ENCODE data around the gene OR10H5.
"Not testable (repeated sequence)": the region's sequence is repeated elsewhere in the genome, so short reads cannot be mapped to it uniquely, and the experiment has no call there.

Gene OR10H5

DNA sequence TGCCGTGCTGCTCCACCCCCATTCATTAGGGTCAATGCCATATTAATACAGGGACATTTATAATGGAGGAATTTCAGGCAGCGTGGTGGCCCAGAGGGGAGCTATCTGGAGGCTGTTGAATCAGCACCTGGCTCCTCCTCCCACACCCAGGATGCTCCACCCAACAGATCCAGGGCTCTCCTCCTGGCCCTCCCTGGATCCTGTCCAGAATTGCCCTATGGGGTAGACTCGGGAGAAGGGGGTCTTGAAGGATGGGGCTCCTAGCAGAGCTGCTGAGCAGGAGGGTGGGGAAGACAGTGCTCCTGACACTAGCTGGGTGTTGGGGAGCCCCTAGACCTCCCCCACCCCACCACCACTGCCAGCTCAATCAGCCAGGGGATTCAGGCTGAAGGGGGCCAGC lies 5.2 kb upstream of the OR10H5 start:
- H3K36me3 ChIP-seq (ENCODE audit: insufficient read depth, insufficient read length, low read length): no peaks in the 10 kb centered on the region
- DNase-seq (ENCODE audit: low read depth, low spot score): no peak
- H3K4me3 ChIP-seq (ENCODE audit: insufficient read length, low read depth): no peak overlapping the region
- peaks cover 11% of the 10 kb centered on the region for H3K4me1 ChIP-seq (ENCODE audit: insufficient read depth, insufficient read length)
- H3K9me3 ChIP-seq (ENCODE audit: insufficient read depth, low read length): no peaks in the 10 kb centered on the region
- H3K9ac ChIP-seq (ENCODE audit: insufficient read length, low read depth): no peak overlapping the region
- peaks cover 3% of the 10 kb centered on the region for H3K27me3 ChIP-seq (ENCODE audit: insufficient read depth, insufficient read length)
- TF ChIP-seq SUZ12 (IDR thresholded peaks at IDR 0.05; ENCODE audit: extremely low read depth, insufficient read depth, insufficient read length): no peak
- no peak for TF ChIP-seq YY1 (IDR thresholded peaks at IDR 0.05; ENCODE audit: insufficient read depth, insufficient read length)
- no peak for TF ChIP-seq ZNF274 (IDR thresholded peaks at IDR 0.05; ENCODE audit: low read depth, low read length)

GRCh38 chr19:15782896-15783295 lies 4.6 kb upstream of the OR10H5 start:
- not testable (repeated sequence) for DNase-seq (ENCODE audit: low read depth, low spot score); H3K36me3 ChIP-seq (ENCODE audit: insufficient read depth, insufficient read length, low read length); H3K27me3 ChIP-seq (ENCODE audit: insufficient read depth, insufficient read length); H3K9ac ChIP-seq (ENCODE audit: insufficient read length, low read depth); H3K4me3 ChIP-seq (ENCODE audit: insufficient read length, low read depth); H3K9me3 ChIP-seq (ENCODE audit: insufficient read depth, low read length)
- H3K4me1 ChIP-seq (ENCODE audit: insufficient read depth, insufficient read length): peaks cover 11% of the 10 kb centered on the region

DNA sequence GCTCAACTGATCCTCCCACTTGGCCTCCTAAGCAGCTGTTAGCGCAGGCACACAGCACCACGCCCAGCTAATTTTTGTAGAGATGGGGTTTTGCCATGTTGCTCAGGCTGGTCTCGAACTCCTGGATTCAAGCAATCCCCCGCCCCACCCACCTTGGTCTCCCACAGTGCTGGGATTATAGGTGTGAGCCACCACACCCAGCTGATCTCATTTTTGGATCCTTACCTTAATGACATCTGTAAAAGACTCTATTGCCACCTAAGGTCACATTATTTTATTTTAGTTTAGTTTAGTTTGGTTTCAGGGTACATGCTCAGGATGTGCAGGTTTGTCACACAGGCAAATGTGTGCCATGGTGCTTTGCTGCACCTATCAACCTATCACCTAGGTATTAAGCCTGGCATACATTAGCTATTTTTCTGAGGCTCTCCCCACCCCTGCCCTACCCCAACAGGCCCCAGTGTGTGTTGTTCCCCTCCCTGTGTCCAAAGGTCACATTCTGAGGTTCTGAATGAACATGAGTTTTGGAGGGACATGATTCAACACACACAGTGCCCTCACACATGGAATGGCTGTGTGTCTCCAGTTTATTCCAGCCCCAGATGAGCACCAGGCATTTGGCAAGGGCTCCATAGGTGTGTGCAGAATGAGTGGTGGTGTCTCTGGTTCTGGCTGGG lies 1.3 kb downstream of the OR10H5 start:
- Histone ChIP-seq H3K36me3 (ENCODE audit: insufficient read depth, insufficient read length, low read length) (no peaks in the 10 kb centered on the region), H3K4me1 (ENCODE audit: insufficient read depth, insufficient read length) (no peaks in the 10 kb centered on the region), H3K27me3 (ENCODE audit: insufficient read depth, insufficient read length) (peaks cover 3% of the 10 kb centered on the region), H3K9me3 (ENCODE audit: insufficient read depth, low read length) (no peaks in the 10 kb centered on the region), H3K9ac (ENCODE audit: insufficient read length, low read depth) (no peak overlapping the region), H3K4me3 (ENCODE audit: insufficient read length, low read depth) (no peak overlapping the region)
- no peak for DNase-seq (ENCODE audit: low read depth, low spot score)
- no peak for TF ChIP-seq ZNF274 (IDR thresholded peaks at IDR 0.05; ENCODE audit: low read depth, low read length)
- TF ChIP-seq YY1 (IDR thresholded peaks at IDR 0.05; ENCODE audit: insufficient read depth, insufficient read length): no peak
- no peak for TF ChIP-seq SUZ12 (IDR thresholded peaks at IDR 0.05; ENCODE audit: extremely low read depth, insufficient read depth, insufficient read length)

GRCh38 chr19:15790096-15790495 lies 2.6 kb downstream of the OR10H5 start:
- Histone ChIP-seq H3K9me3 (ENCODE audit: insufficient read depth, low read length) (no peaks in the 10 kb centered on the region), H3K36me3 (ENCODE audit: insufficient read depth, insufficient read length, low read length) (no peaks in the 10 kb centered on the region), H3K4me1 (ENCODE audit: insufficient read depth, insufficient read length) (no peaks in the 10 kb centered on the region), H3K4me3 (ENCODE audit: insufficient read length, low read depth) (no peak overlapping the region), H3K9ac (ENCODE audit: insufficient read length, low read depth) (no peak overlapping the region), H3K27me3 (ENCODE audit: insufficient read depth, insufficient read length) (peaks cover 3% of the 10 kb centered on the region)
- DNase-seq (ENCODE audit: low read depth, low spot score): no peak
- no peak for TF ChIP-seq ZNF274 (IDR thresholded peaks at IDR 0.05; ENCODE audit: low read depth, low read length)
- TF ChIP-seq SUZ12 (IDR thresholded peaks at IDR 0.05; ENCODE audit: extremely low read depth, insufficient read depth, insufficient read length): no peak
- TF ChIP-seq YY1 (IDR thresholded peaks at IDR 0.05; ENCODE audit: insufficient read depth, insufficient read length): no peak

- H3K9ac ChIP-seq (ENCODE audit: insufficient read length, low read depth); H3K4me1 ChIP-seq (ENCODE audit: insufficient read depth, insufficient read length): not testable (repeated sequence)
These were observed 6.8 kb downstream of the OR10H5 start for GRCh38 chr19:15794279-15794678.

DNA sequence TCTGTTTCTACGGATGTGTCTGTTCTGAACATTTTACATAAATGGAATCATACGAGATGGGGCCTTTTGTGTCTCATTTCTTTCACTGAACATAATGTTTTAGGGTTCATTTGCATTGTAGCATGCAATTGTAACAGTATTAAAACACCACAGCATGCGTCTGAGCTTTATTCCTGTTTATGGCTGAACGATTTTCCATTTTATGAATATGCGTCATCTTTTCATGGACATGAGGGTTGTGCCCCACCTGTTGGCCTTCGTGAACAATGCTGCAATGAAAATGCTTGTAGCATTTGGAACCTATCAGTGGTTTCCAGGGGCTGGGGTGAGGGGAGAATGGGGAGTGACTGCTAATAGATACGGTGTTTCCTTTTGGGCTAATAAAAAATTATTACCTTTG lies 22.9 kb downstream of the OR10H5 start:
- Histone ChIP-seq H3K4me3 (ENCODE audit: insufficient read length, low read depth) (no peak overlapping the region), H3K4me1 (ENCODE audit: insufficient read depth, insufficient read length) (no peaks in the 10 kb centered on the region), H3K9ac (ENCODE audit: insufficient read length, low read depth) (no peak overlapping the region), H3K9me3 (ENCODE audit: insufficient read depth, low read length) (no peaks in the 10 kb centered on the region), H3K27me3 (ENCODE audit: insufficient read depth, insufficient read length) (peaks cover 25% of the 10 kb centered on the region), H3K36me3 (ENCODE audit: insufficient read depth, insufficient read length, low read length) (no peaks in the 10 kb centered on the region)
- TF ChIP-seq ZNF274 (IDR thresholded peaks at IDR 0.05; ENCODE audit: low read depth, low read length) (no peak), SUZ12 (IDR thresholded peaks at IDR 0.05; ENCODE audit: extremely low read depth, insufficient read depth, insufficient read length) (no peak), YY1 (IDR thresholded peaks at IDR 0.05; ENCODE audit: insufficient read depth, insufficient read length) (no peak)
- no peak for DNase-seq (ENCODE audit: low read depth, low spot score)

More at GRCh38 chr19:15794279-15794678, 6.8 kb downstream of the OR10H5 start:
- H3K27me3 ChIP-seq (ENCODE audit: insufficient read depth, insufficient read length); H3K9me3 ChIP-seq (ENCODE audit: insufficient read depth, low read length); H3K36me3 ChIP-seq (ENCODE audit: insufficient read depth, insufficient read length, low read length); DNase-seq (ENCODE audit: low read depth, low spot score); H3K4me3 ChIP-seq (ENCODE audit: insufficient read length, low read depth): not testable (repeated sequence)

GRCh38 chr19:15811476-15811875 lies 24.0 kb downstream of the OR10H5 start:
- TF ChIP-seq YY1 (IDR thresholded peaks at IDR 0.05; ENCODE audit: insufficient read depth, insufficient read length) (no peak), SUZ12 (IDR thresholded peaks at IDR 0.05; ENCODE audit: extremely low read depth, insufficient read depth, insufficient read length) (no peak), ZNF274 (IDR thresholded peaks at IDR 0.05; ENCODE audit: low read depth, low read length) (no peak)
- Histone ChIP-seq H3K27me3 (ENCODE audit: insufficient read depth, insufficient read length) (peaks cover 25% of the 10 kb centered on the region), H3K9me3 (ENCODE audit: insufficient read depth, low read length) (no peaks in the 10 kb centered on the region), H3K36me3 (ENCODE audit: insufficient read depth, insufficient read length, low read length) (no peaks in the 10 kb centered on the region), H3K9ac (ENCODE audit: insufficient read length, low read depth) (no peak overlapping the region), H3K4me3 (ENCODE audit: insufficient read length, low read depth) (no peak overlapping the region), H3K4me1 (ENCODE audit: insufficient read depth, insufficient read length) (no peaks in the 10 kb centered on the region)
- no peak for DNase-seq (ENCODE audit: low read depth, low spot score)
